CD8-positive, alpha-beta memory T cell (primary cell): ENCODE results near the gene ST3GAL4. TPM values are rescaled to one million over a fixed set of nuclear protein-coding genes. Genes with fewer than 3 reads are reported as not detected.
A peak's percentile ranks its signal among the peaks of the same experiment; 100 is the strongest.
"Not testable (repeated sequence)": the region's sequence is repeated elsewhere in the genome, so short reads cannot be mapped to it uniquely, and the experiment has no call there.

Experiments
- CTCF ChIA-PET: fragments of 350-600 bp; sonication (Branson Sonifier 250); formaldehyde crosslinking; loops from one replicate; lab custom pipeline; 2021; ENCODE audit warnings: antibody characterized with exemption; lab: Charles Lee
- POLR2A ChIA-PET: fragments of 350-600 bp; sonication (Branson Sonifier 250); formaldehyde crosslinking; loops from one replicate; lab custom pipeline; 2021; ENCODE audit warnings: antibody characterized with exemption; lab: Charles Lee
- DNase-seq, 5 donors: peaks; one replicate each; pipeline versions ENCODE4 v3.0.0 to v3.0.0-alpha.2; 2020 to 2022; ENCODE audit warnings: mixed read lengths in 1 of 5
- H3K27ac ChIP-seq: one replicate; pipeline ENCODE4 v1.7.0; 2013; ENCODE audit warnings: low read depth, mild to moderate bottlenecking, low read length, moderate library complexity
- H3K27me3 ChIP-seq: 2 replicates; pipeline ENCODE4 v1.7.0; 2013; ENCODE audit warnings: low read length, mild to moderate bottlenecking; ENCODE audit not compliant: insufficient read depth, poor library complexity, severe bottlenecking
- H3K36me3 ChIP-seq: 2 replicates; pipeline ENCODE4 v1.7.0; 2013; ENCODE audit warnings: mild to moderate bottlenecking, low read length, moderate library complexity; ENCODE audit not compliant: insufficient read depth
- H3K4me1 ChIP-seq: 2 replicates; pipeline ENCODE4 v1.7.0; 2013; ENCODE audit warnings: mild to moderate bottlenecking, low read length, moderate library complexity; ENCODE audit not compliant: insufficient read depth
- H3K4me3 ChIP-seq: 2 replicates; pipeline ENCODE4 v1.7.0; 2013; ENCODE audit warnings: mild to moderate bottlenecking, low read length
- H3K9me3 ChIP-seq: 2 replicates; pipeline ENCODE4 v1.7.0; 2013; ENCODE audit warnings: mild to moderate bottlenecking, low read length
- H3K27ac Mint-ChIP-seq, 8 donors: one replicate each; pipeline ENCODE4 v1.8.0; 2020 to 2021; ENCODE audit warnings: mixed read lengths in 8 of 8, mild to moderate bottlenecking in 6 of 8, inconsistent platforms in 3 of 8, moderate library complexity in 3 of 8
- H3K27me3 Mint-ChIP-seq, 2 donors: one replicate each; pipeline ENCODE4 v1.8.0; 2020 to 2021; ENCODE audit warnings: mixed read lengths in 2 of 2, mild to moderate bottlenecking in 1 of 2, moderate library complexity in 1 of 2
- H3K36me3 Mint-ChIP-seq, 3 donors: one replicate each; pipeline ENCODE4 v1.8.0; 2020 to 2021; ENCODE audit warnings: mixed read lengths in 3 of 3, inconsistent platforms in 1 of 3, mild to moderate bottlenecking in 1 of 3
- H3K4me1 Mint-ChIP-seq, 3 donors: one replicate each; pipeline ENCODE4 v1.8.0; 2020 to 2021; ENCODE audit warnings: mixed read lengths in 3 of 3, inconsistent platforms in 1 of 3, mild to moderate bottlenecking in 1 of 3
- H3K4me3 Mint-ChIP-seq, 7 donors: one replicate each; pipeline ENCODE4 v1.8.0; 2020 to 2021; ENCODE audit warnings: mixed read lengths in 7 of 7, mild to moderate bottlenecking in 6 of 7, moderate library complexity in 4 of 7, inconsistent platforms in 2 of 7
- H3K9me3 Mint-ChIP-seq, 5 donors: one replicate each; pipeline ENCODE4 v1.8.0; 2020 to 2022; ENCODE audit warnings: mixed read lengths in 5 of 5, mild to moderate bottlenecking in 3 of 5, moderate library complexity in 2 of 5, inconsistent platforms in 1 of 5
- polyA plus RNA-seq: library from polyadenylated mRNA; unstranded; fragments of 300-500 nt; fragmentation: Illumina TruSeq; gene quantifications from one replicate; pipeline ENCODE4 v1.2.3, GENCODE V29; 2021
- total RNA-seq, 2 experiments: library from RNA; stranded (reverse); gene quantifications; one replicate each; pipeline ENCODE4 v1.2.3, GENCODE V29; 2021

Gene ST3GAL4
- total and polyA plus RNA-seq, 3 experiments from 2014 or later: 8.3 to 12.5 (median 11.0) TPM

GRCh38 chr11:126362879-126363655, 7.6 kb downstream of the ST3GAL4 start:
- no peaks in the 10 kb centered on the region for H3K27me3 ChIP-seq
- DNase-seq: no peak
- no peaks in the 10 kb centered on the region for H3K9me3 Mint-ChIP-seq
- no peaks in the 10 kb centered on the region for H3K4me1 ChIP-seq
- H3K4me3 Mint-ChIP-seq: no peak overlapping the region
- H3K27ac ChIP-seq: no peak overlapping the region
- H3K9me3 ChIP-seq: no peaks in the 10 kb centered on the region
- H3K27ac Mint-ChIP-seq: peak overlapping the region in 2 of 8 donors; percentile 4 to 91
- no peaks in the 10 kb centered on the region for H3K27me3 Mint-ChIP-seq
- H3K36me3 Mint-ChIP-seq: no peaks in the 10 kb centered on the region
- POLR2A ChIA-PET: no interaction called here
- H3K36me3 ChIP-seq: no peaks in the 10 kb centered on the region
- no peak overlapping the region for H3K4me3 ChIP-seq
- CTCF ChIA-PET: no interaction called here
- H3K4me1 Mint-ChIP-seq: no peaks in the 10 kb centered on the region

GRCh38 chr11:126363706-126364248, 8.3 kb downstream of the ST3GAL4 start:
- Mint-ChIP-seq H3K27me3 (no peaks in the 10 kb centered on the region), H3K4me3 (no peak overlapping the region), H3K27ac (no peak overlapping the region), H3K9me3 (no peaks in the 10 kb centered on the region), H3K36me3 (no peaks in the 10 kb centered on the region), H3K4me1 (peaks cover 0 to 4% (median 0%) of the 10 kb centered on the region in 3 donors)
- CTCF ChIA-PET: no interaction called here
- H3K4me1 ChIP-seq: no peaks in the 10 kb centered on the region
- H3K27ac ChIP-seq: no peak overlapping the region
- H3K36me3 ChIP-seq: no peaks in the 10 kb centered on the region
- POLR2A ChIA-PET: no interaction called here
- no peaks in the 10 kb centered on the region for H3K27me3 ChIP-seq
- H3K4me3 ChIP-seq: no peak overlapping the region
- no peaks in the 10 kb centered on the region for H3K9me3 ChIP-seq
- DNase-seq: no peak

- H3K36me3 ChIP-seq, H3K4me1 ChIP-seq, H3K27ac Mint-ChIP-seq, H3K4me3 ChIP-seq, H3K4me1 Mint-ChIP-seq, H3K9me3 Mint-ChIP-seq, H3K36me3 Mint-ChIP-seq, POLR2A ChIA-PET, H3K27ac ChIP-seq, H3K27me3 ChIP-seq, DNase-seq, H3K27me3 Mint-ChIP-seq, H3K9me3 ChIP-seq, CTCF ChIA-PET, H3K4me3 Mint-ChIP-seq: not testable (repeated sequence)
These were observed 9.2 kb downstream of the ST3GAL4 start for GRCh38 chr11:126364735-126365134.

GRCh38 chr11:126365508-126365907, 10.0 kb downstream of the ST3GAL4 start:
- CTCF ChIA-PET, H3K9me3 ChIP-seq, H3K36me3 Mint-ChIP-seq, H3K4me1 ChIP-seq, H3K27me3 ChIP-seq, DNase-seq, H3K27me3 Mint-ChIP-seq, POLR2A ChIA-PET, H3K27ac ChIP-seq, H3K4me3 ChIP-seq, H3K9me3 Mint-ChIP-seq, H3K4me1 Mint-ChIP-seq, H3K36me3 ChIP-seq, H3K4me3 Mint-ChIP-seq: not testable (repeated sequence)
- H3K27ac Mint-ChIP-seq: peak overlapping the region in 2 of 8 donors; percentile 29 to 77

- Histone ChIP-seq H3K36me3 (no peaks in the 10 kb centered on the region), H3K4me3 (no peak overlapping the region), H3K9me3 (no peaks in the 10 kb centered on the region), H3K4me1 (no peaks in the 10 kb centered on the region), H3K27ac (no peak overlapping the region), H3K27me3 (no peaks in the 10 kb centered on the region)
- ChIA-PET CTCF (no interaction called here), POLR2A (no interaction called here)
- Mint-ChIP-seq H3K27ac (peak overlapping the region in 2 of 8 donors; percentile 23 to 43), H3K36me3 (no peaks in the 10 kb centered on the region), H3K4me3 (no peak overlapping the region), H3K27me3 (no peaks in the 10 kb centered on the region), H3K9me3 (no peaks in the 10 kb centered on the region), H3K4me1 (peaks cover 0 to 4% (median 0%) of the 10 kb centered on the region in 3 donors)
- no peak for DNase-seq
These were observed 10.8 kb downstream of the ST3GAL4 start for GRCh38 chr11:126366064-126366822.

GRCh38 chr11:126366823-126367654, 11.6 kb downstream of the ST3GAL4 start:
- H3K9me3 Mint-ChIP-seq, DNase-seq, H3K27ac ChIP-seq, H3K4me3 Mint-ChIP-seq, CTCF ChIA-PET, H3K27me3 ChIP-seq, H3K4me1 Mint-ChIP-seq, POLR2A ChIA-PET, H3K36me3 Mint-ChIP-seq, H3K4me1 ChIP-seq, H3K9me3 ChIP-seq, H3K36me3 ChIP-seq, H3K4me3 ChIP-seq, H3K27me3 Mint-ChIP-seq: not testable (repeated sequence)
- H3K27ac Mint-ChIP-seq: peak overlapping the region in 1 of 8 donors; percentile 36

- H3K27me3 ChIP-seq, H3K36me3 ChIP-seq, H3K27ac ChIP-seq, H3K4me3 Mint-ChIP-seq, H3K4me1 Mint-ChIP-seq, H3K9me3 Mint-ChIP-seq, H3K9me3 ChIP-seq, H3K27me3 Mint-ChIP-seq, DNase-seq, POLR2A ChIA-PET, H3K4me1 ChIP-seq, CTCF ChIA-PET, H3K36me3 Mint-ChIP-seq, H3K4me3 ChIP-seq, H3K27ac Mint-ChIP-seq: not testable (repeated sequence)
These were observed 12.3 kb downstream of the ST3GAL4 start for GRCh38 chr11:126367806-126368205.
